C4-2B (cell line): ENCODE measurements around the gene TLE5.

Source experiments
- CTCF ChIP-seq: fragments of 450-650 bp; conservative IDR thresholded peaks from 2 replicates; pipeline ENCODE4 v1.5.1; 2017; ENCODE audit warnings: mild to moderate bottlenecking
- ZFX ChIP-seq: fragments of 450-650 bp; IDR thresholded peaks from 2 replicates; pipeline ENCODE4 v1.6.1; 2017

- no peak for TF ChIP-seq CTCF
- TF ChIP-seq ZFX: no peak
Observed at GRCh38 chr19:3038214-3038613, 24.1 kb downstream of the TLE5 start.
